ENCODE data around the gene ORMDL1.
"Not testable (repeated sequence)": the region's sequence is repeated elsewhere in the genome, so short reads cannot be mapped to it uniquely, and the experiment has no call there.

The ORMDL1 gene

GRCh38 chr2:189762551-189763298, 21.4 kb downstream of the ORMDL1 start, which contains the start of gene OSGEPL1:
TSS of gene OSGEPL1 (minus strand) at chr2:189762792. CDS start at chr2:189761640, 1,152 bp downstream.
- no peaks in the 10 kb centered on the region for H3K9me3 ChIP-seq (replicated peaks; ENCODE audit: low read length)
- H3K27me3 ChIP-seq (ENCODE audit: control insufficient read depth, insufficient read depth, low read length): no peaks in the 10 kb centered on the region
- peaks cover 9% of the 10 kb centered on the region for H3K36me3 ChIP-seq (ENCODE audit: insufficient read depth, low read length)
- H3K4me3 ChIP-seq (ENCODE audit: low read length): peak within 1 kb of the TSS; percentile 83
- H3K4me2 ChIP-seq (ENCODE audit: low read length): peak within 1 kb of the TSS; percentile 86
- peaks cover 15% of the 10 kb centered on the region for H3K4me1 ChIP-seq (ENCODE audit: control insufficient read depth, insufficient read depth, low read length)
- H3K9ac ChIP-seq (ENCODE audit: low read depth, low read length): peak within 1 kb of the TSS; percentile 90

DNA sequence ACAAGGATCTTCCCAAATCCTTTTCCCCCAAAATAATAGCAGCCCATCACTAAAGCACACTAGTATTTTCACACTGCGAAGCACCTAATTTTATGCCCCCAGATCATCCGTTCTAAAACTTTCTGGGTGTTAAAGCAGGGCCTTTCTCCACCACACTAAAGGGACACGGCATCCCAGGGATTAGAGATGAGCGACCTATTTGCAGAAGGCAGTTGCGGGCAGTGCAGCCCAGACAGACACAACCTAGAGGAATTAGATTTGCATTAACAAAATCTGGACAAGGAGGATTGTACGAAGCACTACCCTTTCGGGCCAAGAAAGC, 21.9 kb downstream of the ORMDL1 start:
- H3K9me3 ChIP-seq (replicated peaks; ENCODE audit: low read length): no peaks in the 10 kb centered on the region
- no peaks in the 10 kb centered on the region for H3K27me3 ChIP-seq (ENCODE audit: control insufficient read depth, insufficient read depth, low read length)
- peaks cover 15% of the 10 kb centered on the region for H3K4me1 ChIP-seq (ENCODE audit: control insufficient read depth, insufficient read depth, low read length)
- H3K4me2 ChIP-seq (ENCODE audit: low read length): peak overlapping the region; percentile 86
- H3K36me3 ChIP-seq (ENCODE audit: insufficient read depth, low read length): peaks cover 8% of the 10 kb centered on the region
- peak overlapping the region; percentile 90 for H3K9ac ChIP-seq (ENCODE audit: low read depth, low read length)
- peak overlapping the region; percentile 83 for H3K4me3 ChIP-seq (ENCODE audit: low read length)

- H3K4me2 ChIP-seq (ENCODE audit: low read length); H3K9ac ChIP-seq (ENCODE audit: low read depth, low read length); H3K27me3 ChIP-seq (ENCODE audit: control insufficient read depth, insufficient read depth, low read length); H3K9me3 ChIP-seq (replicated peaks; ENCODE audit: low read length); H3K36me3 ChIP-seq (ENCODE audit: insufficient read depth, low read length); H3K4me3 ChIP-seq (ENCODE audit: low read length): not testable (repeated sequence)
- peaks cover 15% of the 10 kb centered on the region for H3K4me1 ChIP-seq (ENCODE audit: control insufficient read depth, insufficient read depth, low read length)
Observed at GRCh38 chr2:189760154-189760553, 24.0 kb downstream of the ORMDL1 start.

DNA sequence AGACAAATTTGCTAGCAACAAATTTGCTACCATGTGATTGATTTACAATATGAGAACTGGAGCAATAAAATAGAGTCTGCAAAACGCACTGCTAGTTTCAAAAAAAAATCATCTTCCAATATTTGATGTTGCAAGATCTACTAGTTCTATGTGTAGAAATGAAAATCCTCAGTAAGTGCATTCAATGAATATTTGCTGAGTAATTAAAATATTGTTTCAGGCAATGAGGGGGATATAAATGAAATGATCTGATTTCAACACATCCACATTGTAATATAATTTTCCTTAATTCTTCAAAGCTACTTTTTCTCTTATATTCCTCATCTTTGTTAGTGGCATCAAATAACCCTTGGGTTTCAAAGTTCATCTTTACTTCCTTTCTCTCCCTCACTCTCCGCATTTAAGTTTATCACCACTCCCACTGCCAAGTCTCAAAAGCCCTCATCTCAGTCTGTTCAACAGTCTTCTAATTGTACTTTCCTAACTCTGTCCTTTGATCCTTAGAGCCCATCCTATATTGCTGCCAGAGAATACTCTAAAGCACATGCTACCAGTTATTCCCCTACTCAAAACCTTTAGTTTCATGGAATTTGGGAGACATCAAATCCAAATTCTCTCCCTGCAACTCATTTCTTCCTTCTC, 27.7 kb downstream of the ORMDL1 start:
- H3K4me2 ChIP-seq (ENCODE audit: low read length): no peak overlapping the region
- no peaks in the 10 kb centered on the region for H3K9me3 ChIP-seq (replicated peaks; ENCODE audit: low read length)
- peaks cover under 1% of the 10 kb centered on the region for H3K4me1 ChIP-seq (ENCODE audit: control insufficient read depth, insufficient read depth, low read length)
- no peaks in the 10 kb centered on the region for H3K27me3 ChIP-seq (ENCODE audit: control insufficient read depth, insufficient read depth, low read length)
- H3K9ac ChIP-seq (ENCODE audit: low read depth, low read length): no peak overlapping the region
- peaks cover 16% of the 10 kb centered on the region for H3K36me3 ChIP-seq (ENCODE audit: insufficient read depth, low read length)
- no peak overlapping the region for H3K4me3 ChIP-seq (ENCODE audit: low read length)

GRCh38 chr2:189751080-189751658, 33.0 kb downstream of the ORMDL1 start:
- Histone ChIP-seq H3K36me3 (ENCODE audit: insufficient read depth, low read length) (peaks cover 16% of the 10 kb centered on the region), H3K4me3 (ENCODE audit: low read length) (no peak overlapping the region), H3K9ac (ENCODE audit: low read depth, low read length) (no peak overlapping the region), H3K27me3 (ENCODE audit: control insufficient read depth, insufficient read depth, low read length) (no peaks in the 10 kb centered on the region), H3K9me3 (replicated peaks; ENCODE audit: low read length) (no peaks in the 10 kb centered on the region), H3K4me2 (ENCODE audit: low read length) (no peak overlapping the region), H3K4me1 (ENCODE audit: control insufficient read depth, insufficient read depth, low read length) (no peaks in the 10 kb centered on the region)

GRCh38 chr2:189729430-189729829, 54.7 kb downstream of the ORMDL1 start:
- Histone ChIP-seq H3K36me3 (ENCODE audit: insufficient read depth, low read length) (no peaks in the 10 kb centered on the region), H3K9ac (ENCODE audit: low read depth, low read length) (no peak overlapping the region), H3K4me2 (ENCODE audit: low read length) (no peak overlapping the region), H3K4me3 (ENCODE audit: low read length) (no peak overlapping the region), H3K27me3 (ENCODE audit: control insufficient read depth, insufficient read depth, low read length) (no peaks in the 10 kb centered on the region), H3K4me1 (ENCODE audit: control insufficient read depth, insufficient read depth, low read length) (no peaks in the 10 kb centered on the region), H3K9me3 (replicated peaks; ENCODE audit: low read length) (no peaks in the 10 kb centered on the region)

- no peak overlapping the region for H3K9ac ChIP-seq (ENCODE audit: low read depth, low read length)
- no peaks in the 10 kb centered on the region for H3K4me1 ChIP-seq (ENCODE audit: control insufficient read depth, insufficient read depth, low read length)
- H3K4me3 ChIP-seq (ENCODE audit: low read length): no peak overlapping the region
- H3K4me2 ChIP-seq (ENCODE audit: low read length): no peak overlapping the region
- H3K9me3 ChIP-seq (replicated peaks; ENCODE audit: low read length): no peaks in the 10 kb centered on the region
- H3K36me3 ChIP-seq (ENCODE audit: insufficient read depth, low read length): no peaks in the 10 kb centered on the region
- H3K27me3 ChIP-seq (ENCODE audit: control insufficient read depth, insufficient read depth, low read length): no peaks in the 10 kb centered on the region
Observed at GRCh38 chr2:189726849-189727248, 57.3 kb downstream of the ORMDL1 start.

DNA sequence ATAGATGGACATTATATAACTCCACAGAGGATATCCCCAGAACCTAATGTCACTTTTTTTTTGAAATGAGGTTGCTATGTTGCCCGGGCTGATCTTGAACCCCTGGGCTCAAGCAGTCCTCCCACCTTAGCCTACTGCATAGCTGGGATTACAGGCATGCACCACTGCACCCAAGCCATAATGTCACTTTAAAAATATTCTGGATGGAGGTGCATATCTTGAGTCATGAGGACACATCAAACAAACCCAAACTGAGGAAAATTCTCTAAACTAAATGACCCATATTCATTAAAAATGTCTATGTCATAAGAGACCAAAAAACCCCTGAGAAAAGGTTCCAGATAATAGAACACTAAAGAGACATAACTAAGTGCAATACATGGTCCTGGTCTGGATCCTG, 57.9 kb downstream of the ORMDL1 start:
- H3K36me3 ChIP-seq (ENCODE audit: insufficient read depth, low read length): no peaks in the 10 kb centered on the region
- no peak overlapping the region for H3K4me3 ChIP-seq (ENCODE audit: low read length)
- H3K9ac ChIP-seq (ENCODE audit: low read depth, low read length): no peak overlapping the region
- no peaks in the 10 kb centered on the region for H3K27me3 ChIP-seq (ENCODE audit: control insufficient read depth, insufficient read depth, low read length)
- no peaks in the 10 kb centered on the region for H3K4me1 ChIP-seq (ENCODE audit: control insufficient read depth, insufficient read depth, low read length)
- no peaks in the 10 kb centered on the region for H3K9me3 ChIP-seq (replicated peaks; ENCODE audit: low read length)
- H3K4me2 ChIP-seq (ENCODE audit: low read length): no peak overlapping the region

- H3K27me3 ChIP-seq (ENCODE audit: control insufficient read depth, insufficient read depth, low read length): no peaks in the 10 kb centered on the region
- no peaks in the 10 kb centered on the region for H3K4me1 ChIP-seq (ENCODE audit: control insufficient read depth, insufficient read depth, low read length)
- H3K4me2 ChIP-seq (ENCODE audit: low read length): no peak overlapping the region
- H3K9me3 ChIP-seq (replicated peaks; ENCODE audit: low read length): no peaks in the 10 kb centered on the region
- no peak overlapping the region for H3K9ac ChIP-seq (ENCODE audit: low read depth, low read length)
- no peaks in the 10 kb centered on the region for H3K36me3 ChIP-seq (ENCODE audit: insufficient read depth, low read length)
- H3K4me3 ChIP-seq (ENCODE audit: low read length): no peak overlapping the region
Observed at GRCh38 chr2:189723192-189723591, 60.9 kb downstream of the ORMDL1 start.

All from skeletal muscle satellite cell (primary cell).